RWPE2 (cell line): ENCODE data around the gene SLAIN2.
A peak's percentile ranks its signal among the peaks of the same experiment; 100 is the strongest.

Experiments used
- ATAC-seq: fragments of 200-7000 bp; cut with Tn5 transposase; 3 replicates; pipeline ENCODE4 v1.9.1; 2021; ENCODE audit warnings: low read depth
- DNase-seq: peaks from one replicate; pipeline ENCODE4 v3.0.0-alpha.2; 2020; ENCODE audit warnings: low spot score
- H3K27ac ChIP-seq: fragments of 450-650 bp; 2 replicates; pipeline ENCODE4 v1.5.1; 2017; ENCODE audit warnings: mild to moderate bottlenecking; ENCODE audit not compliant: poor library complexity, severe bottlenecking
- H3K27me3 ChIP-seq: fragments of 250-450 bp; sonication (Bioruptor Pico); 2 replicates; pipeline ENCODE4 v1.5.1; 2021; ENCODE audit warnings: mild to moderate bottlenecking, moderate library complexity; ENCODE audit not compliant: insufficient read depth, poor library complexity, severe bottlenecking
- H3K36me3 ChIP-seq: fragments of 250-450 bp; sonication (Bioruptor Pico); 2 replicates; pipeline ENCODE4 v1.5.1; 2020; ENCODE audit warnings: low read depth, mild to moderate bottlenecking, moderate library complexity
- H3K4me1 ChIP-seq: fragments of 250-450 bp; sonication (Bioruptor Pico); 2 replicates; pipeline ENCODE4 v1.5.1; 2021; ENCODE audit warnings: mild to moderate bottlenecking, moderate library complexity; ENCODE audit not compliant: insufficient read depth, poor library complexity, severe bottlenecking
- H3K4me3 ChIP-seq: fragments of 250-450 bp; sonication (Bioruptor Pico); 2 replicates; pipeline ENCODE4 v1.5.1; 2021; ENCODE audit warnings: mild to moderate bottlenecking, moderate library complexity; ENCODE audit not compliant: severe bottlenecking
- H3K9me3 ChIP-seq: fragments of 250-450 bp; sonication (Bioruptor Pico); 2 replicates; pipeline ENCODE4 v1.5.1; 2021; ENCODE audit warnings: mild to moderate bottlenecking, moderate library complexity; ENCODE audit not compliant: severe bottlenecking
- TF ChIP-seq, protein P1 (sequence below): fragments of 450-650 bp; IDR thresholded peaks from one replicate; pipeline ENCODE4 v1.5.1; 2017; ENCODE audit warnings: mild to moderate bottlenecking, moderate library complexity; ENCODE audit not compliant: poor library complexity, severe bottlenecking

SLAIN2 gene

GRCh38 chr4:48380583-48381167 is 39.3 kb downstream of the SLAIN2 start:
- Histone ChIP-seq H3K27me3 (no peaks in the 10 kb centered on the region), H3K27ac (peak overlapping the region; percentile 50), H3K36me3 (peaks cover 69% of the 10 kb centered on the region), H3K4me3 (no peak overlapping the region), H3K9me3 (no peaks in the 10 kb centered on the region), H3K4me1 (peaks cover 20% of the 10 kb centered on the region)
- TF ChIP-seq, protein P1, sequence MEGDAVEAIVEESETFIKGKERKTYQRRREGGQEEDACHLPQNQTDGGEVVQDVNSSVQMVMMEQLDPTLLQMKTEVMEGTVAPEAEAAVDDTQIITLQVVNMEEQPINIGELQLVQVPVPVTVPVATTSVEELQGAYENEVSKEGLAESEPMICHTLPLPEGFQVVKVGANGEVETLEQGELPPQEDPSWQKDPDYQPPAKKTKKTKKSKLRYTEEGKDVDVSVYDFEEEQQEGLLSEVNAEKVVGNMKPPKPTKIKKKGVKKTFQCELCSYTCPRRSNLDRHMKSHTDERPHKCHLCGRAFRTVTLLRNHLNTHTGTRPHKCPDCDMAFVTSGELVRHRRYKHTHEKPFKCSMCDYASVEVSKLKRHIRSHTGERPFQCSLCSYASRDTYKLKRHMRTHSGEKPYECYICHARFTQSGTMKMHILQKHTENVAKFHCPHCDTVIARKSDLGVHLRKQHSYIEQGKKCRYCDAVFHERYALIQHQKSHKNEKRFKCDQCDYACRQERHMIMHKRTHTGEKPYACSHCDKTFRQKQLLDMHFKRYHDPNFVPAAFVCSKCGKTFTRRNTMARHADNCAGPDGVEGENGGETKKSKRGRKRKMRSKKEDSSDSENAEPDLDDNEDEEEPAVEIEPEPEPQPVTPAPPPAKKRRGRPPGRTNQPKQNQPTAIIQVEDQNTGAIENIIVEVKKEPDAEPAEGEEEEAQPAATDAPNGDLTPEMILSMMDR = no peak
- DNase-seq = no peak
- peak; percentile 35 for ATAC-seq

GRCh38 chr4:48388525-48389154 is 47.3 kb downstream of the SLAIN2 start:
- Histone ChIP-seq H3K27me3 (no peaks in the 10 kb centered on the region), H3K9me3 (no peaks in the 10 kb centered on the region), H3K27ac (no peak overlapping the region), H3K4me3 (no peak overlapping the region), H3K36me3 (peaks cover 69% of the 10 kb centered on the region), H3K4me1 (no peaks in the 10 kb centered on the region)
- ATAC-seq (no peak), DNase-seq (no peak)
- TF ChIP-seq, protein P1 = no peak

GRCh38 chr4:48396043-48396442 is 54.7 kb downstream of the SLAIN2 start:
- ATAC-seq = no peak

DNA sequence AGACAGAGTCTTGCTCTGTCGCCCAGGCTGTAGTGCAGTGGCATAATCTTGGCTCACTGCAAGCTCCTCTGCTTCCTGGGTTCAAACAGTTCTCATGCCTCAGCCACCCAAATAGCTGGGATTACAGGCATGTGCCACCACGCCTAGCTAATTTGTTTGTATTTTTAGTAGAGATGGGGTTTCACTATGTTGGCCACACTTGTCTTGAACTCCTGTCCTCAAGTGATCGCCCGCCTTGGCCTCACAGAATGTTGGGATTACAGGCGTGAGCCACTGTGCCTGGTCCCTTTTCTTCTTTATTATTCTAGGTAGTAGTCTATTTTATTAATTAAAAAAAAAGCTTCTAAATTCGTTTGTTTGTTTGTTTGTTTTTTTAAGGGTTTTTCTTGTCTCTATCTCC is 59.1 kb downstream of the SLAIN2 start:
- Histone ChIP-seq H3K4me1 (no peaks in the 10 kb centered on the region), H3K36me3 (peaks cover 15% of the 10 kb centered on the region), H3K27me3 (no peaks in the 10 kb centered on the region), H3K9me3 (no peaks in the 10 kb centered on the region), H3K4me3 (no peak overlapping the region), H3K27ac (no peak overlapping the region)
- ATAC-seq (no peak), DNase-seq (no peak)
- TF ChIP-seq, protein P1 = no peak

More at GRCh38 chr4:48396043-48396442, 54.7 kb downstream of the SLAIN2 start:
- TF ChIP-seq, protein P1 = no peak
- Histone ChIP-seq H3K27me3 (no peaks in the 10 kb centered on the region), H3K36me3 (peaks cover 29% of the 10 kb centered on the region), H3K27ac (no peak overlapping the region), H3K9me3 (no peaks in the 10 kb centered on the region), H3K4me3 (no peak overlapping the region), H3K4me1 (no peaks in the 10 kb centered on the region)
- DNase-seq = no peak

DNA sequence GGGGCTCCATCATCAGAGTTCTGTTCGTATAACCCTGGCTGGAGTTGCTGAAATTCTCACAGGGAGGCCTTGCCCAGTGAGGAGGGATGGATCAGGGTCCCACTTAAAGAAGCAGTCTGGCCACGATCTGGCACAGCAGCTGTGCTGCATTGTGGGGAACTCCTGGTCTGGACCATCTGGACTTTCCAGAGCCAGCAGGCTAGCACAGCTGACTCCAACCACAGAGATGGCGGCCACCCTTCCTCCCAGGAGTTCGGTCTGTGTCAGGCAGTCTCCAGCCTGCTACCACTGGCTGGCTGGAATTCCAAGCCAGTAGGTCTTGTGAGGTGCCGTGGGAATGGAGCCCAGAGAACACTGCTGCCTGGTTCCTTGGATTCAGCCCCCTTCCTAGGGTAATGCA is 62.0 kb downstream of the SLAIN2 start:
- DNase-seq = no peak
- ATAC-seq = no peak
- Histone ChIP-seq H3K4me3 (no peak overlapping the region), H3K9me3 (no peaks in the 10 kb centered on the region), H3K27ac (no peak overlapping the region), H3K36me3 (peaks cover 15% of the 10 kb centered on the region; the same call in 1 of the 2 replicates), H3K4me1 (no peaks in the 10 kb centered on the region), H3K27me3 (no peaks in the 10 kb centered on the region)
- TF ChIP-seq, protein P1 = no peak
